ENCODE measurements around the gene ADSL.
"Not testable (repeated sequence)": the region's sequence is repeated elsewhere in the genome, so short reads cannot be mapped to it uniquely, and the experiment has no call there.

ADSL gene

DNA sequence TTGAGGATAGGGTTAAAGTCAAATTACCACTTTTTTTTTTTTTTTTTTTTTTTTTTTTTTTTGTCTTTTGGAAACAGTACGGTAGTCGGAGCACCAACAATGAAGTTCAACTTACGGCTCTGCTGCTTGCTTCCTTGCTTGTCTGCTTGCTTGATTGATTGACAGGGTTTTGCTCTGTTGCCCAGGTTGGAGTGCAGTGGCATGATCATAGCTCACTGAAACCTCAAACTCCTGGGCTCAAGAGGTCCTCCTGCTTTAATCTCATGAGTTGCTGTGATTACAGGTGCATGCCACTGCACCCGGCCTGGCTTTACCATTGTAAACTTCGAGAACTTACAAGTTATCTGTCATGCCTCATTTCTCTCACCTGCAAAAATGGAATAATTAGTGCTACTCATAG lies 29.8 kb downstream of the ADSL start:
- no peak for DNase-seq

DNA sequence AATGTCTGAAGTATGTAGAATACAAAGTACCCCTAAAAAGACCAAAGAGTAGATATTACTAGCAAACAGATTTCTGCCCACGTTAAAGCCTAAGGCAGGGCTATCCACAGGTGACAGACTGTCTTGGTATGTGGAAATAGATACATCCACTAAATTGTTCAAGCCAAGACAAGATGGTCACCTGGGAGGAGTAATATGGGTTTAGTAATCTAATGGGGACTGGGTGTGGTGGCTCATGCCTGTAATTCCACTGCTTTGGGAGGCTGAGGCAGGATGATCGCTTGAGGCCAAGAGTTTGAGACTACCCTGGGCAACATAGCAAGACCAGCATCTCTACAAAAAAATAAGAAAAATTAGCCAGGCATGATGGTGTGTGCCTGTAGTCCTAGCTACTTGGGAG lies 31.6 kb downstream of the ADSL start:
- no peak for DNase-seq

DNA sequence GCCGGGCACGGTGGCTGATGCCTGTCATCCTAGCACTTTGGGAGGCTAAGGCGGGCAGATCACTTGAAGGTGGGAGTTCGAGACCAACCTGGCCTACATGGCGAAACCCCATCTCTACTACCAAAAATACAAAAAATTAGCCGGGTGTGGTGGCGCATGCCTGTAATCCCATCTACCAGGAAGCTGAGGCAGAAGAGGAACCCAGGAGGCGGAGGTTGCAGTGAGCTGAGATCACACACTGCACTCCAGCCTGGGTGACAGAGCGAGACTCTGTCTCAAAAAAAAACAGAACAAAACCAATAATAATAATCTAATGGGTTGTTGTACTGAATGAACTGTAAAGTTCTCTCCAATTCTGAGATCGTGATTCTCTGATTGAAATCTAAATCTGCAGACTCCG lies 32.1 kb downstream of the ADSL start:
- not testable (repeated sequence) for DNase-seq

DNA sequence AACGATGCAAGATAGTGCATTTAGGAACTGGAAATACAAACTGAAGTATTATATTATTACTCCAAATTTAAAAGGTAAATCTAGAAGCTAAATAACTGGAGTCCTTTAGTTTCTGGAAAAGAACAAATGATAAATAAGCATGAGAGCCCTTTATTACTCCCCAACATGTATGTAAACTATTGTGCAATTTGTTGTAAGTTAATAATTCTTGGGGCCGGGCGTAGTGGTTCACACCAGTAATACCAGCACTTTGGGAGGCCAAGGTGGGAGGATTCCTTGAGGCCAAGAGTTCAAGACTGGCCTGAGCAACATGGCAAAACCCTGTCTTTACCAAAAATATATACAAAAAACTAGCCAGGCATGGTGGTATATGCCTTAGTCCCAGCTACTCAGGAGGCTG lies 35.2 kb downstream of the ADSL start:
- DNase-seq, result no peak

DNA sequence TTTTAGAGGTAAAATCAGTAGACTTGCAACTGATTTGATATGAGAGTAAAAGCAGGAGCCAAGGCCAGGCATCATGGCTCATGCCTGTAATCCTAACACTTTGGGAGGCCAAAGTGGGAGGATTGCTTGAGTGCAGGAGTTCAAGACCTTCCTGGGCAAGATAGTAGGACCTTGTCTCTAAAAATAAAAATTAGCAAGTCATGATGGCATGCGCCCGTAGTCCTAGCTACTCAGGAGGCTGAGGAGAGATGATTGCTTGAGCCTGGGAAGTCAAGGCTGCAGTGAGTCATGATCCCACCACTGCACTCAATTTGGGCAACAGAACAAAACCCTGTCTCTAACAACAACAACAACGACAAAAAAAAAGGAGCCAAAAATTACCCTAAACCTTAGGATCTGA lies 37.6 kb downstream of the ADSL start:
- no peak for DNase-seq

GRCh38 chr22:40385036-40385782 lies 38.9 kb downstream of the ADSL start:
- peak in 2 of 5 donors; percentile 34 to 46 for DNase-seq

DNA sequence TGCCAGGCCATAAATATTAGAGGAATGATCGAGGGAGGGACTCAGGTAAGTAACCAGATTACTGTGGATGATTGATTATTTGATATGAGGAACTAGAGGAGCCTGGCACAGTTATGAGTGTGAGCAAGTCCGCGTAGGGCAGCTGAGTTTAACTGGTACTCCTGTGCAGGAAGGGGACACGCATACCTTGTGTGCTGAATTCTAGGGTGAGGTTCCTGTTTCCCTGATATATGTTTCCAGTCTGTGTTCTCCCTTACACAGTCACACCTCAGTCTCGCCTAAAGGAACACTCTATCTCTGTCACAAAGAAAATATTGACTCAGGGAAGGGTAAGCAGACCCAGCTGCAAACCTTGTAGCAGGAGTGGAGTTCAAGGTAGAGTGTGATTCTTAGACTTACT lies 41.4 kb downstream of the ADSL start:
- no peak for DNase-seq

GRCh38 chr22:40388231-40388630 lies 41.9 kb downstream of the ADSL start:
- DNase-seq, result no peak

GRCh38 chr22:40391417-40391816 lies 45.1 kb downstream of the ADSL start:
- DNase-seq, result no peak

DNA sequence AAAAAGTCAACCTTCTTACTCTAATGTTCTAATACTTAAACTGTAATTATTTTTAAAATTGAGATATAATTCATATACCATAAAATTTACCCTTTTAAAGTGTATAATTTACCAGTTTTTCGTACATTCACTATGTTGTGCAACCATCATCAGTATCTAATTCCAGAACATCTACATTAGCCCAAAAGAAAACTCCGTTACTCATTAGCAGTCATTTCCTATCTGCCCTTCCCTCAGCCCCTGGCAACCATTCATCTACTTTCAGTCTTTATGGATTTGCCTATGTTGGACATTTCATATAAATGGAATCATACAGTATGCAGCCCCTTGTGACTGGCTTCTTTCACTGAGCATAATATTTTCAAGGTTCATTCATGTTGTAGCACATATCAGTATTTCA lies 46.3 kb downstream of the ADSL start:
- no peak for DNase-seq

GRCh38 chr22:40394607-40395006 lies 48.3 kb downstream of the ADSL start:
- DNase-seq, result no peak

DNA sequence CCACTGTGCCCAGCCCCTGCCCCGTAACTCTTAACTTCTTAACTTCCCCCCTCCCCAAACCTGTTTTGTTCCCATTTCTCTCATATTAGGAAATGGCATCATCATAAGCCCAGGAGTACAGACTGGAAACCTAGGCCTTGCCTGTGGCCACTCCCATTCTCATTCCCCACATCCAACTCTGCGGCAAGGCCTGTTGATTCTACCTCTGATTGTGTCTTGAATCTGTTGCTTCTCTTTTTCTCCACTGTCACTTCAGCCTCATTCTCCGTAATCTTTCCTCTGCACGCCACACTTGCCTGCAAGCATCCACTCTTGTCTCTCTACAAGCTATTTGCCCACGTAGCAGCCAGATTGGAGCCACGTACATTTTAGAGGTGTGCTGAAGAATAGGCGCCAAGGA lies 49.3 kb downstream of the ADSL start:
- no peak for DNase-seq

- no peak for DNase-seq
Measured at GRCh38 chr22:40396882-40397281, 50.6 kb downstream of the ADSL start.

DNA sequence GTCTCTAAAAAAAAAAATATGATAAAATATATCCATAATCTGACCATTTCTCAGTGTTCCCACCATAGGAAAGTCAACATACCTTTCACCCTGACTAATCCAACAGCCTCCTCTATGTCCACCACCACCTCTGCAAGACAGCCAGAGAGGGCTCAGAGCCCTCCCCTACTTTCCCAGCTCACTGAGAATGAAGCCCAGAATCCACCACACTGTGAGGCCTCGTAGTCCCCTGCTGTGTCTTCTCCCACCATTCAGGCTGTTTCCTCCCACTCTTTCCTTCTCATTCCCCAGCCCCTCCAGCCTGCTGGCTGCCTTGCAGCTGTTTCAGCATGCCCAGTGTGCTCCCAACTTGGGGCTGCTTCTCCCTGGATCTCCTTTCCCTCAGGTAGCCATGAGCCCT lies 51.1 kb downstream of the ADSL start:
- DNase-seq, result no peak

DNA sequence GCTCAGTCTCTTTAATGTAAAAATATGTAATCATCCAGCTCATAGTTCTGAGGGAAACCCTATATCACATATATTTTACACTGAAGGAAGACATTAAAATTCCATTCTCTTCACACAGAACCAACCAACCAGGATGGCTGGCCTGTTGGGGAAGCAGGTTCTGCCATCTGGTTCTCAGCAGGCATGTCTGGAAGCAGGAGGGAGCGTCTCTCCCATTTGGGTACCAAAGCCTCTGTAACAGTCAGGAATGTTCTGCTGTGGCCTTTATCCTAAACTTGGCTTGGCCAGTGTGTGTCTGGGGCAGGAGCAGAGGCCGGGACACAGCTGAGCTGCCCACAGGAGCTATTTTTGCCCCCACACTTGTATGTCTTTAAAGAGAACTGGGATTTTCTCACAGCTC lies 53.3 kb downstream of the ADSL start:
- no peak for DNase-seq

GRCh38 chr22:40400159-40400558 lies 53.9 kb downstream of the ADSL start:
- peak in 3 of 5 donors; percentile 26 to 80 (median 41) for DNase-seq

- peak in 4 of 5 donors; percentile 32 to 80 (median 48) for DNase-seq
Measured at GRCh38 chr22:40401532-40401931, 55.2 kb downstream of the ADSL start.

DNA sequence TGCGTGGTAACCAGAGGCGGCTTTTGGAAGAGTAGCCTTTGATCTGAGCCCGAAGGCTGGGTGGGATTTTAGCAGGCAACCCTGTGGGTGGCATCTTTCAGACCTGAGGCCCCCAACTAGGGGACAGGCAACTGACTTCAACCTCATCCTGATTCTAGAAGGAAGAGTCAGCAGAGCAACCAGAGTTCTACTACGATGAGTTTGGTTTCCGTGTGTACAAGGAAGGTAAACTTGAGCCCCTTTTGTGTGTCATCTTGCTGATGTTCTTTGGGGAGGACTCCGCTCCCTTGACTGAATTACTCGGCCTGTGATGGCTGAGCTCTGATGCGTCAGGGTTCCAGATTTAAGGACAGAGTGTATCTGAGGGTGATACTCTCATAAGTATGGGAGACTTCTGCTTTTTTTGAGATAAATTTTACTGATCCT lies 55.7 kb downstream of the ADSL start:
- DNase-seq, result no peak

DNA sequence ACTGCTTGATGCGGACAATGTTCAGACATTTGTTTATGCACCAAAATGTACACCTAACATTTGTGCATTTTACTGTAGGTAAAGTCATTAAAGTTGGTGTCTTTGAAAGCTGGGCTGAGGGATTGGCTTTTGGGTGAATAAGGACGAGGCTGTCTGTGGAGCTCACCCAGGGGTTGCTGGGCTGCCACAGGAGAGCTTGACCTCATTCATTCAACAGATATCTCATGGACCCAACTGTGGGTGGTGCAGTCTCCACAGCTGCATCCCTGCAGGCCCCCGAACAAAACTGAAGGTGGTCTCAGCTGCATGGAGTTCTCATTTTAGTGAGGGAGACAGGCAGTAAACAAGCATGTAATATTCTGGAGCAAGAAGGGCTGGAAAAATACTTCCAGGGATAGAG lies 56.8 kb downstream of the ADSL start:
- no peak for DNase-seq

GRCh38 chr22:40403651-40404050 lies 57.4 kb downstream of the ADSL start:
- DNase-seq, result no peak

DNA sequence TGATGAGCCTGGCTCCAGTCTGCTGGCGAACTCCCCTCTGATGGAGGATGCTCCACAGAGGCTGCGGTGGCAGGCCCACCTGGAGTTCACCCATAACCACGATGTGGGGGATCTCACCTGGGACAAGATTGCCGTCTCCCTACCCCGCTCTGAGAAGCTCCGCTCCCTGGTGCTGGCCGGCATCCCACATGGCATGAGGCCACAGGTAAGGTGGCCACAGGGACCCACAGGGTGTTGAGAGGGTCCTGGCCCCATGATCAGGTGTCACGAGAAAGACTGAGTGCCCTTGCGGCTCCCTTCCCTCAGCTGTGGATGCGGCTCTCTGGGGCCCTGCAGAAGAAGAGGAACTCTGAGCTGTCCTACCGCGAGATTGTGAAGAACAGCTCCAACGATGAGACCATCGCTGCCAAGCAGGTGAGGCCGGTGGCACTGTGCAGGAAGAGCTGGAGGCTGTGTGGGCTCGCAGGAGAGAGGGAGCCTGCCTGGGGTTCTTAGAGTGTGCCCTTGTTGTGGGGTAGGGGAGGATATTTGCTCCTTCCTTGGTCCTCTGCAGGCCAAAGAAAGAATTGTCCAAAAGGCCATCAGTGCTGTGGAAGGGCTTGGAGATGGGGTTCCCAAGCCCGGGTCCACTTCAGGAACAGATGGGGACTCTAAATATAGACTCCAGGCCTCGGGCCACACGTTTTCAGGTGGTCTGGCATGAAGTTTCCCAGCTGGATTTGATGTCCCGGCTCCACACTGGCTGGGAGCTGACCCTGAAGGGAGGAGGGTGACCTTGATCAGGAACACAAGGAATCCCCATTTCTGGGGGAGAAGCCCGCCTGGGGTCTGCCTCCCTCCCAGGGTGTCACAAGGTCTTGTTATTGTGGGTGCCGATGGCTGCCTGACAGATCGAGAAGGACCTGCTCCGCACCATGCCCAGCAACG lies 58.2 kb downstream of the ADSL start:
- no peak for DNase-seq

GRCh38 chr22:40405178-40406062 lies 59.1 kb downstream of the ADSL start:
- DNase-seq, result no peak

All from T-helper 1 cell (primary cell).